Thymus (tissue), 14 donors: ENCODE results near the gene FUT3. TPM values are rescaled to one million over a fixed set of nuclear protein-coding genes. Genes with fewer than 3 reads are reported as not detected.

Source experiments
- DNase-seq, 9 donors: peaks; one replicate each; pipeline ENCODE4 v3.0.0-alpha.2; 2013; ENCODE audit warnings: low spot score in 9 of 9, low read depth in 6 of 9, missing footprints in 1 of 9
- H3K27ac ChIP-seq, 2 donors: one replicate each; pipeline ENCODE4 v1.5.1; 2013; ENCODE audit warnings: control low read depth in 1 of 2, low read depth in 1 of 2, low read length in 1 of 2, mild to moderate bottlenecking in 1 of 2, moderate library complexity in 1 of 2
- H3K27me3 ChIP-seq, 2 donors: one replicate each; pipeline ENCODE4 v1.5.1; 2013; ENCODE audit warnings: low read length in 1 of 2; ENCODE audit not compliant: control insufficient read depth in 2 of 2, insufficient read depth in 1 of 2
- H3K36me3 ChIP-seq, 2 donors: one replicate each; pipeline ENCODE4 v1.5.1; 2013; ENCODE audit warnings: low read length in 1 of 2, mild to moderate bottlenecking in 1 of 2, moderate library complexity in 1 of 2; ENCODE audit not compliant: control insufficient read depth in 2 of 2, insufficient read depth in 2 of 2
- H3K4me1 ChIP-seq, 2 donors: one replicate each; pipeline ENCODE4 v1.5.1; 2013; ENCODE audit warnings: low read length in 2 of 2; ENCODE audit not compliant: control insufficient read depth in 2 of 2, insufficient read depth in 2 of 2
- H3K4me3 ChIP-seq, 2 donors: one replicate each; pipeline ENCODE4 v1.5.1; 2013; ENCODE audit warnings: low read length in 2 of 2, control low read depth in 1 of 2, mild to moderate bottlenecking in 1 of 2
- H3K9me3 ChIP-seq, 2 donors: one replicate each; pipeline ENCODE4 v1.5.1; 2013; ENCODE audit warnings: low read length in 1 of 2, mild to moderate bottlenecking in 1 of 2; ENCODE audit not compliant: control insufficient read depth in 2 of 2, insufficient read depth in 1 of 2
- WGBS: extraction: QIAGEN DNeasy Blood & Tissue Kit; methylation state at CpG from one replicate; pipeline ENCODE4 v1.1.7; 2013; 5-methylcytosine and 5-hydroxymethylcytosine counted together
- long read RNA-seq, 10 donors: transcript quantifications; one replicate each; lab custom pipeline, GENCODE V29; 2026
- polyA plus RNA-seq: library from polyadenylated mRNA; stranded (reverse); fragments of 200-250 nt; gene quantifications from one replicate; pipeline ENCODE4 v1.2.3, GENCODE V29; 2013
- total RNA-seq: library from RNA; stranded (reverse); fragments of 120-200 nt; gene quantifications from one replicate; pipeline ENCODE4 v1.2.4, GENCODE V29; 2013
- donor health status: healthy.

Gene FUT3
- total RNA-seq (0.19 TPM), polyA plus RNA-seq (2.9 TPM)
- long read RNA-seq, donor 1: 0 reads
- long read RNA-seq, donor 2: 0 reads
- long read RNA-seq, donor 3: 0 reads
- long read RNA-seq, donor 4: 0 reads
- long read RNA-seq, donor 5: 0 reads
- long read RNA-seq, donor 6, partial matches to known transcripts: 0 of 2 reads
- long read RNA-seq, donor 6, other reads (novel, unspliced or antisense): 0 of 2 reads
- long read RNA-seq, donor 7: 0 reads
- long read RNA-seq, donor 8: 0 reads
- long read RNA-seq, donor 9: 0 reads
- long read RNA-seq, donor 10: 0 reads

DNA sequence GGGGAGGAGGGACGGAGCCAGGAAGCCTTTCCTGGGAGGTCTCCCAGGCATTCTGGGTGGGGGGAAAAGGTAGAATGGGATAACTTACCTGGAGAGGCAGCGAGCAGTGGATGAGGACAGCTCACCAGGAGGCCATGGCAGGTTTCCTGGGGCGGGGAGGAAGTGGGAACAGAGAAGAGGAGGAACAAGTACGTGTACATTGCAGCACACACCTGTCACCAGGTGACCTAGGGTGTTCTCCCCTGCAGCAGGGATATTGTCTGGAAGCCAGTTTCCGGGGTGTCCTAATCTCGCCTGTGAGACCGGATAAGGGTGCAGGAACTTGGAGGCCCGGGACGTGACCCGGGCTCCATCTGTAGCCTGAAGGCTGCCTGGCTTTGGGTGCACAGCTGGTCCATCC is at the start of gene FUT3:
TSS of gene FUT3 (minus strand) at position 148 of the 400 bp plus-strand sequence.
- Histone ChIP-seq H3K9me3 (no peaks in the 10 kb centered on the region), H3K4me3 (no peak within 1 kb of the TSS), H3K27me3 (peaks cover 0 to 1% of the 10 kb centered on the region in 2 donors), H3K4me1 (peaks cover 0 to 6% of the 10 kb centered on the region in 2 donors), H3K36me3 (no peaks in the 10 kb centered on the region), H3K27ac (no peak within 1 kb of the TSS)
- 91% methylated on average over 10 of the region's 10 CpGs for WGBS
- DNase-seq: no peak

GRCh38 chr19:5900976-5901375 is 49.7 kb upstream of the FUT3 start:
- H3K4me1 ChIP-seq: peaks cover 15 to 20% of the 10 kb centered on the region in 2 donors
- no peaks in the 10 kb centered on the region for H3K9me3 ChIP-seq
- peaks cover 18 to 22% of the 10 kb centered on the region in 2 donors for H3K36me3 ChIP-seq
- H3K27ac ChIP-seq: no peak overlapping the region
- H3K4me3 ChIP-seq: no peak overlapping the region
- 96% methylated on average over 8 of the region's 8 CpGs for whole genome bisulfite sequencing
- no peak for DNase-seq
- H3K27me3 ChIP-seq: no peaks in the 10 kb centered on the region

- H3K9me3 ChIP-seq: no peaks in the 10 kb centered on the region
- 97% methylated on average over 13 of the region's 13 CpGs for WGBS
- H3K36me3 ChIP-seq: peaks cover 28 to 32% of the 10 kb centered on the region in 2 donors
- DNase-seq: no peak
- H3K27me3 ChIP-seq: no peaks in the 10 kb centered on the region
- H3K4me3 ChIP-seq: no peak overlapping the region
- peaks cover 6 to 12% of the 10 kb centered on the region in 2 donors for H3K4me1 ChIP-seq
- no peak overlapping the region for H3K27ac ChIP-seq
Measured at GRCh38 chr19:5899728-5900526, 48.7 kb upstream of the FUT3 start.

DNA sequence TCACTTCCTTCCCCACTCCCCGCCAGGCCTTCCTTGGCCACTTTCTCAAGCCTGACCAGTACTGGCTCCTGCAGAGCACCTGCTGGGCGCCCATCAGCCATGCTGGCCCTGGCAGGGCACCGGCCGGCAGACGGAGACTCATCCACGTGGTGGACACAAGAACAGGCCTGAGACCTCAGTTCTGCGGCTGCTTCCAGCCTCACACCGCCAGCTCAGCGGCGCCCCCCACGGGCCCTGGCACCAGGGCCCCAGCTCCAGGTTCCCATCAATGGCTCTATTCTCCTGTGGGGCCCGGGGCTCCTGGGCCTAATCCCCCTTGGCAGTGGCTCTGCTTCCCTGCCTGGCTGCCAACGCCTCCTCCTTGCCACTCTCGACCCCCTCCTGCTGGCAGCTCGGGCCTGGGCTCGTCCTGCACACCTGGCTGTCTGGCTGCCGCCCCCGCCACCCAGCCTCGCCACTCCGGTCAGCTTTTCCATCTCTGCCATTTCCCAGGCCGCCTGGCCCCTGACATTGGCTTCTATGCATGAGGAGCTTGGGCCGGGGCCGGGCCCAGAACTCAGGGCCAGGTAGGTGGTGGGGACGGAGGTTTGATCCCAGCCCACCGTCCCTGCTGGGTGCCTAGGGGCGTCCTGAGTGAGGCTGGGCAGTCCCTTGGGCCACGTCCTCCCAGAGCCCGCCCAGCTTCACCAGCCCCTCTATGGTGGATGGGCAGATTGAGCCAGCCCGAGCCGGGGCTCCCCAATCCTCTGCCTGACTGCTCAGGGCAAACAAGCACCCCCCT is 46.1 kb upstream of the FUT3 start:
- H3K4me1 ChIP-seq: peaks cover 2 to 6% of the 10 kb centered on the region in 2 donors
- no peak overlapping the region for H3K4me3 ChIP-seq
- peaks cover 0 to 6% of the 10 kb centered on the region in 2 donors for H3K27me3 ChIP-seq
- H3K36me3 ChIP-seq: peaks cover 31 to 40% of the 10 kb centered on the region in 2 donors
- H3K27ac ChIP-seq: no peak overlapping the region
- no peaks in the 10 kb centered on the region for H3K9me3 ChIP-seq
- WGBS: 98% methylated on average over 30 of the region's 30 CpGs
- DNase-seq: no peak

DNA sequence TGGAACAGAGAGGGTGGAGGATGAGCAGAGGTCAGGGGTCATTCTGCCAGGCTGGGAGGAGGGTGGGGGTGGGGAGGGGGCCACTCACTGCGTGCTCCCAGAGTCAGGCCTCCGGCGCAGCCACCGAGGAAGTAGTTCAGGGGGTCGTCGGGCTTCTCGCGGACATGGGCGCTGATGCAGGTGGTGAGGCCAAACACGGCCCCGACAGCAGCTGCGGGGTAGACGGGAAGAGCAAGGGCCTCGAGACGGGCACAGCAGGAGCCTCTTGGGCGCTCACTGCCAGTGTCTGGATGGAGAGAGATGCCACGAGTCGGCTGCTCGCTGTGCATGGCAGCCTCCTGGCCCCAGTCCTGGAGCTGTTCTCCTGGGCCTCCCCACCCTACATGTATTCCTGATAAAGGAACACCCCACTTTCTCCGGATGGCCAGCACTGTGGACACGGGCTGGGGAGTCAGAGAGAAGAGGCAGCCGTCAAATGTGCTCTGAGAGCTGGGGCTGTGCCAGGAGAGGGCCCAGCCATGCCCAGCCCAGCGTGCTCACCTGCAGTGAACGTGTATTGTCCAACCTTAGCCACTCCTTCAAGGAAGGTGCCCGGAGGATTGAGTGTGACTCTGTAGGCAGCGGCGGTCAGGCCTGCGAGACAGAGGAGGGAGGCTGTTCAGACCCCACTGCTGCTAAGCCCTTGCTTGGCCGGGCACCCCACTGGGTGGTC is 45.3 kb upstream of the FUT3 start:
- DNase-seq: no peak
- Histone ChIP-seq H3K27ac (no peak overlapping the region), H3K36me3 (peaks cover 31 to 40% of the 10 kb centered on the region in 2 donors), H3K4me3 (no peak overlapping the region), H3K4me1 (peaks cover 0 to 9% of the 10 kb centered on the region in 2 donors), H3K27me3 (peaks cover 0 to 15% of the 10 kb centered on the region in 2 donors), H3K9me3 (peaks cover 0 to 2% of the 10 kb centered on the region in 2 donors)
- WGBS: 97% methylated on average over 29 of the region's 29 CpGs

DNA sequence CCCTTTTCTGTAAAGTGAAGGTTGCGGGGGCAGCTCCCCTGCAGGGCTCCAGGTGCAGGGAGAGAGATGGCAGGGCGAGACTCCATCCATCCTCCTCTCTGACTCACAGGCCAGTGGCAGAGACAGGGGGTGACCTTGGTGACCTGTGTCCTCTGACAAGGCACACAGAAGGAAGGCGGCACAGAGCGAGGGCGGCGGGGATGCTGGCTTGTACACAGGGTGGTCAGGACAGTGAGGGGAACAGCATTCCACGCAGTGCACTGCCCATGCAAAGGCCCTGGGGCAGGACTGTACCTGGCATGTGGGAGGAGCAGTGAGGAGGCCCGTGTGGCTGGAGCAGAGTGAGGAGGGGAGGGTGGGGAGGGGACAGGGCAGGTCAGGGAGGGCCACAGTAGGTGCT is 44.6 kb upstream of the FUT3 start:
- no peak for DNase-seq
- H3K27ac ChIP-seq: no peak overlapping the region
- peaks cover 28 to 37% of the 10 kb centered on the region in 2 donors for H3K36me3 ChIP-seq
- no peak overlapping the region for H3K4me3 ChIP-seq
- peaks cover 0 to 4% of the 10 kb centered on the region in 2 donors for H3K9me3 ChIP-seq
- WGBS: 96% methylated on average over 8 of the region's 8 CpGs
- peaks cover 0 to 9% of the 10 kb centered on the region in 2 donors for H3K4me1 ChIP-seq
- peaks cover 0 to 21% of the 10 kb centered on the region in 2 donors for H3K27me3 ChIP-seq

GRCh38 chr19:5895409-5895808 is 44.2 kb upstream of the FUT3 start:
- no peak overlapping the region for H3K4me3 ChIP-seq
- no peak overlapping the region for H3K27ac ChIP-seq
- H3K36me3 ChIP-seq: peaks cover 28 to 37% of the 10 kb centered on the region in 2 donors
- WGBS: 89% methylated on average over 15 of the region's 15 CpGs
- peaks cover 0 to 9% of the 10 kb centered on the region in 2 donors for H3K4me1 ChIP-seq
- no peak for DNase-seq
- H3K27me3 ChIP-seq: peaks cover 0 to 22% of the 10 kb centered on the region in 2 donors
- H3K9me3 ChIP-seq: peaks cover 0 to 4% of the 10 kb centered on the region in 2 donors

- no peak overlapping the region for H3K4me3 ChIP-seq
- H3K4me1 ChIP-seq: peaks cover 0 to 9% of the 10 kb centered on the region in 2 donors
- peak overlapping the region in 1 of 2 donors; percentile 47 for H3K27ac ChIP-seq
- WGBS: 95% methylated on average over 28 of the region's 28 CpGs
- H3K36me3 ChIP-seq: peaks cover 27 to 33% of the 10 kb centered on the region in 2 donors
- H3K27me3 ChIP-seq: peaks cover 0 to 25% of the 10 kb centered on the region in 2 donors
- no peak for DNase-seq
- peaks cover 0 to 4% of the 10 kb centered on the region in 2 donors for H3K9me3 ChIP-seq
Measured at GRCh38 chr19:5894704-5895349, 43.6 kb upstream of the FUT3 start.
